Endothelial cell of umbilical vein (primary cell): ENCODE results near the gene CELA1. TPM values are rescaled to one million over a fixed set of nuclear protein-coding genes. Genes with fewer than 3 reads are reported as not detected.

Source experiments
- BruUV-seq: library from RNA; stranded (reverse); fragments of 400-500 nt; replicated peaks from 2 replicates; lab custom pipeline; 2021; lab: Mats Ljungman, UMichigan
- CTCF ChIA-PET: fragments of 300-600, 350-600 bp; sonication (Branson Sonifier 250); formaldehyde crosslinking; loops from one replicate; lab custom pipeline; 2021; ENCODE audit warnings: antibody characterized with exemption, inconsistent platforms; lab: Charles Lee
- POLR2A ChIA-PET: fragments of 300-600, 350-600 bp; sonication (Branson Sonifier 250); formaldehyde crosslinking; loops from one replicate; lab custom pipeline; 2021; ENCODE audit warnings: antibody characterized with exemption, inconsistent platforms; lab: Charles Lee
- DNase-seq: peaks from one replicate; pipeline ENCODE4 v3.0.0-alpha.2; 2011; ENCODE audit warnings: low read depth, low spot score
- FAIRE-seq: peaks from 2 replicates; lab custom pipeline; 2011; peaks lifted over from hg19 to GRCh38; lab: Jason Lieb, UNC
- H2AFZ ChIP-seq: 2 replicates; pipeline ENCODE4 v1.6.0; 2012; ENCODE audit warnings: low read depth, low read length, control low read depth, inconsistent platforms
- H3K27ac ChIP-seq: 2 replicates; pipeline ENCODE4 v1.5.1; 2011; ENCODE audit warnings: low read depth, mild to moderate bottlenecking, control low read depth, low read length, moderate library complexity; ENCODE audit not compliant: insufficient read depth
- H3K27me3 ChIP-seq, 2 experiments: 2 replicates each; pipeline versions ENCODE4 v1.6.0 to v1.6.1; 2011; ENCODE audit warnings: low read length in 2 of 2, mixed read lengths in 1 of 2; ENCODE audit not compliant: control insufficient read depth in 2 of 2, insufficient read depth in 2 of 2
- H3K36me3 ChIP-seq, 2 experiments: 2 replicates in 1 of 2; 3 replicates in 1 of 2; pipeline ENCODE4 v1.5.1; 2011; ENCODE audit warnings: low read length in 2 of 2, mild to moderate bottlenecking in 1 of 2, moderate library complexity in 1 of 2; ENCODE audit not compliant: control insufficient read depth in 2 of 2, insufficient read depth in 2 of 2; ENCODE audit errors: extremely low read depth in 1 of 2
- H3K4me1 ChIP-seq: 3 replicates; pipeline ENCODE4 v1.5.1; 2011; ENCODE audit warnings: mild to moderate bottlenecking, low read length; ENCODE audit not compliant: control insufficient read depth, insufficient read depth; ENCODE audit errors: extremely low read depth
- H3K4me2 ChIP-seq: 2 replicates; pipeline ENCODE4 v1.6.1; 2011; ENCODE audit warnings: low read length, control low read depth, mixed read lengths; ENCODE audit not compliant: insufficient read depth
- H3K4me3 ChIP-seq, 3 experiments: fragments of 200-600 bp in 1 of 3; sonication (generic), shearing (Covaris generic) in 1 of 3; replicated peaks in 1 of 3; 2 replicates each; pipeline ENCODE4 v1.5.1; 2011 to 2016; ENCODE audit warnings: control low read depth in 3 of 3, low read length in 3 of 3, mild to moderate bottlenecking in 2 of 3, inconsistent platforms in 1 of 3, low read depth in 1 of 3, moderate library complexity in 1 of 3; ENCODE audit not compliant: insufficient read depth in 1 of 3
- H3K79me2 ChIP-seq: 2 replicates; pipeline ENCODE4 v1.6.0; 2012; ENCODE audit warnings: low read length, inconsistent platforms; ENCODE audit not compliant: control insufficient read depth, insufficient read depth
- H3K9ac ChIP-seq: replicated peaks from 2 replicates; pipeline ENCODE3; 2011; ENCODE audit warnings: low read length, control low read depth; ENCODE audit not compliant: insufficient read depth; ENCODE audit errors: extremely low read depth
- H3K9me1 ChIP-seq: replicated peaks from 3 replicates; pipeline ENCODE4 v1.6.0; 2011; ENCODE audit warnings: mild to moderate bottlenecking, low read length; ENCODE audit not compliant: control insufficient read depth, insufficient read depth; ENCODE audit errors: extremely low read depth
- H3K9me3 ChIP-seq: replicated peaks from 2 replicates; pipeline ENCODE4 v1.5.1; 2012; ENCODE audit warnings: low read length, inconsistent platforms; ENCODE audit not compliant: control insufficient read depth, insufficient read depth
- H4K20me1 ChIP-seq: replicated peaks from 2 replicates; pipeline ENCODE3; 2011; ENCODE audit warnings: mild to moderate bottlenecking, low read length; ENCODE audit not compliant: control insufficient read depth, insufficient read depth; ENCODE audit errors: extremely low read depth
- CTCF ChIP-seq, 2 donors: IDR thresholded peaks; 1 replicate in 1 of 2; 2 replicates in 1 of 2; pipeline ENCODE4 v1.5.1; 2011; ENCODE audit warnings: low read length in 2 of 2, mild to moderate bottlenecking in 2 of 2, moderate library complexity in 2 of 2, control low read depth in 1 of 2, inconsistent platforms in 1 of 2, low read depth in 1 of 2; ENCODE audit not compliant: insufficient read depth in 1 of 2; ENCODE audit errors: extremely low read depth in 1 of 2
- EZH2 ChIP-seq: IDR thresholded peaks from 2 replicates; pipeline ENCODE4 v1.6.1; 2012; ENCODE audit warnings: borderline replicate concordance, low read depth, mild to moderate bottlenecking, moderate library complexity, low read length, inconsistent platforms; ENCODE audit not compliant: severe bottlenecking
- FOS ChIP-seq: IDR thresholded peaks from 2 replicates; pipeline ENCODE4 v1.6.1; 2011; ENCODE audit warnings: mild to moderate bottlenecking, low read length, moderate library complexity, borderline replicate concordance; ENCODE audit not compliant: insufficient read depth
- GATA2 ChIP-seq: IDR thresholded peaks from 2 replicates; pipeline ENCODE4 v1.7.0; 2011; ENCODE audit warnings: low read depth, mild to moderate bottlenecking, moderate library complexity, mixed read lengths, low read length; ENCODE audit not compliant: insufficient read length, insufficient read depth
- JUN ChIP-seq: IDR thresholded peaks from 2 replicates; pipeline ENCODE4 v1.6.1; 2011; ENCODE audit warnings: borderline replicate concordance, low read depth; ENCODE audit not compliant: insufficient read length, insufficient read depth
- MAX ChIP-seq: IDR thresholded peaks from 2 replicates; pipeline ENCODE4 v1.6.1; 2011; ENCODE audit not compliant: insufficient read depth, insufficient read length
- MYC ChIP-seq: IDR thresholded peaks from one replicate; pipeline ENCODE4 v1.6.1; 2011; ENCODE audit warnings: mild to moderate bottlenecking, low read depth, low read length
- POLR2A ChIP-seq: IDR thresholded peaks from 2 replicates; pipeline ENCODE4 v1.6.1; 2012; ENCODE audit warnings: low read depth, mild to moderate bottlenecking, control low read depth, low read length
- POLR2AphosphoS5 ChIP-seq: IDR thresholded peaks from 2 replicates; pipeline ENCODE4 v1.6.1; 2012; ENCODE audit warnings: low read depth, mild to moderate bottlenecking, control low read depth, low read length, moderate library complexity; ENCODE audit not compliant: insufficient read depth
- dilution Hi-C: fragments of 300-500 bp; cut with MboI; formaldehyde crosslinking; loops from one replicate; pipeline ENCODE4 v1.15.0; 2019; ENCODE audit warnings: low sequenced_read_pairs; ENCODE audit not compliant: extremely low pct_ligation_motif_present
- intact Hi-C: fragments of 100-400 bp; cut with micrococcal nuclease; formaldehyde crosslinking; loops from one replicate; pipeline ENCODE4 v1.10.0; 2022
- polyA plus RNA-seq, 4 experiments: library from polyadenylated mRNA; depleted of rRNA in 3 of 4; stranded (reverse) in 3 of 4; unstranded in 1 of 4; fragments of >200 nt; gene quantifications; 2 replicates each; pipeline versions ENCODE4 v1.2.1 to v1.2.3, GENCODE V29; 2011 to 2012; ENCODE audit warnings: missing spikeins in 1 of 4
- total RNA-seq: library from RNA; stranded (reverse); gene quantifications from 2 replicates; pipeline ENCODE4 v1.2.3, GENCODE V29; 2021

Gene CELA1
- total and polyA plus RNA-seq, 2 donors (not counting 3 experiments of a cell fraction or from before 2014, with no cell fraction given) = not detected

GRCh38 chr12:51368640-51369517, 22.4 kb upstream of the CELA1 start:
- no peak for TF ChIP-seq MYC
- TF ChIP-seq CTCF (IDR thresholded peaks at IDR 0.05; ENCODE audit: extremely low read depth in 1 of 2, insufficient read depth in 1 of 2, low read depth in 1 of 2, low read length in 2 of 2) = no peak
- TF ChIP-seq FOS = peak; percentile 76
- no peak for TF ChIP-seq EZH2
- TF ChIP-seq GATA2 = peak; percentile 97
- TF ChIP-seq POLR2AphosphoS5 = peak; percentile 98
- no peak for TF ChIP-seq MAX
- TF ChIP-seq POLR2A = peak; percentile 56
- TF ChIP-seq JUN = peak; percentile 16
- Histone ChIP-seq H3K4me2 (no peak overlapping the region), H3K9me1 (no peaks in the 10 kb centered on the region), H3K9me3 (no peaks in the 10 kb centered on the region), H3K36me3 (no peaks in the 10 kb centered on the region), H3K4me3 (no peak overlapping the region), H3K79me2 (no peaks in the 10 kb centered on the region), H3K27ac (peak overlapping the region; percentile 91), H3K9ac (peak overlapping the region; percentile 22), H3K27me3 (no peaks in the 10 kb centered on the region), H2AFZ (no peak overlapping the region), H3K4me1 (peaks cover 41% of the 10 kb centered on the region), H4K20me1 (no peaks in the 10 kb centered on the region)
- dilution Hi-C loops (no loop called here), intact Hi-C loops (loop anchor here (2.0 kb wide), 1 partner anchor 26 kb away; no protein-coding TSS in a partner anchor)
- ChIA-PET CTCF (interaction anchor here (0.6 to 1.9 kb wide), 7 partner anchors 15 to 163 kb away, joined by 3 to 7 read pairs (median 4); partner anchors contain the start of gene GALNT6), POLR2A (interaction anchor here (0.7 kb wide), 1 partner anchor 22 kb away, joined by 3 read pairs; the partner anchor contains the start of gene GALNT6)
- peak; percentile 74 for DNase-seq
- peak; percentile 96 for FAIRE-seq
- BruUV-seq = no TSS peak
